ENCODE measurements around the gene KMT2D. TPM values are rescaled to one million over a fixed set of nuclear protein-coding genes. Genes with fewer than 3 reads are reported as not detected.

Gene KMT2D
- total RNA-seq, 2 donors from 2014 or later, result 118 to 123 TPM

GRCh38 chr12:49028666-49029275 lies 31.8 kb downstream of the KMT2D start:
- no peaks in the 10 kb centered on the region for H3K27me3 ChIP-seq (ENCODE audit: control insufficient read depth, insufficient read depth, low read length, poor library complexity, severe bottlenecking)
- H3K9me3 Mint-ChIP-seq, result no peaks in the 10 kb centered on the region
- no peak overlapping the region for H3K4me3 ChIP-seq (ENCODE audit: low read length)
- H3K36me3 Mint-ChIP-seq (ENCODE audit: low read depth), result peaks cover 75% of the 10 kb centered on the region
- H3K27me3 Mint-ChIP-seq (ENCODE audit: insufficient read depth), result no peaks in the 10 kb centered on the region
- no peak for TF ChIP-seq CTCF (conservative IDR thresholded peaks at IDR 0.05)
- no peak overlapping the region for H3K9ac ChIP-seq (ENCODE audit: extremely low read depth, low read length, poor library complexity, severe bottlenecking)
- no peak for DNase-seq
- H3K9me3 ChIP-seq (ENCODE audit: control insufficient read depth, low read length), result no peaks in the 10 kb centered on the region
- no peak overlapping the region for H3K27ac ChIP-seq (ENCODE audit: low read depth, low read length)
- H3K27ac Mint-ChIP-seq, result no peak overlapping the region
- no peak overlapping the region for H3K4me3 Mint-ChIP-seq
- H3K4me1 ChIP-seq (ENCODE audit: control insufficient read depth, insufficient read depth, low read length), result no peaks in the 10 kb centered on the region
- H3K36me3 ChIP-seq (ENCODE audit: control insufficient read depth, insufficient read depth, low read length), result peaks cover 85% of the 10 kb centered on the region
- WGBS, 2 experiments (ENCODE audit: insufficient coverage in 1 of 2, insufficient read length in 1 of 2), result 94 to 96% methylated on average over 8 to 10 of the region's 10 CpGs
- H3K4me1 Mint-ChIP-seq, result no peaks in the 10 kb centered on the region

GRCh38 chr12:49027846-49028555 lies 32.6 kb downstream of the KMT2D start:
- no peaks in the 10 kb centered on the region for H3K4me1 ChIP-seq (ENCODE audit: control insufficient read depth, insufficient read depth, low read length)
- no peaks in the 10 kb centered on the region for H3K27me3 ChIP-seq (ENCODE audit: control insufficient read depth, insufficient read depth, low read length, poor library complexity, severe bottlenecking)
- no peak overlapping the region for H3K27ac ChIP-seq (ENCODE audit: low read depth, low read length)
- no peaks in the 10 kb centered on the region for H3K9me3 ChIP-seq (ENCODE audit: control insufficient read depth, low read length)
- Mint-ChIP-seq H3K4me1 (no peaks in the 10 kb centered on the region), H3K27ac (no peak overlapping the region), H3K4me3 (no peak overlapping the region), H3K9me3 (no peaks in the 10 kb centered on the region), H3K36me3 (ENCODE audit: low read depth) (peaks cover 78% of the 10 kb centered on the region), H3K27me3 (ENCODE audit: insufficient read depth) (no peaks in the 10 kb centered on the region)
- H3K36me3 ChIP-seq (ENCODE audit: control insufficient read depth, insufficient read depth, low read length), result peaks cover 91% of the 10 kb centered on the region
- 94 to 98% methylated on average over 5 to 9 of the region's 9 CpGs for WGBS, 2 experiments (ENCODE audit: insufficient coverage in 1 of 2, insufficient read length in 1 of 2)
- no peak overlapping the region for H3K4me3 ChIP-seq (ENCODE audit: low read length)
- no peak for TF ChIP-seq CTCF (conservative IDR thresholded peaks at IDR 0.05)
- DNase-seq, result no peak
- H3K9ac ChIP-seq (ENCODE audit: extremely low read depth, low read length, poor library complexity, severe bottlenecking), result no peak overlapping the region

GRCh38 chr12:49026678-49027480 lies 33.7 kb downstream of the KMT2D start:
- Histone ChIP-seq H3K36me3 (ENCODE audit: control insufficient read depth, insufficient read depth, low read length) (peaks cover 88% of the 10 kb centered on the region), H3K9me3 (ENCODE audit: control insufficient read depth, low read length) (no peaks in the 10 kb centered on the region), H3K9ac (ENCODE audit: extremely low read depth, low read length, poor library complexity, severe bottlenecking) (no peak overlapping the region), H3K4me1 (ENCODE audit: control insufficient read depth, insufficient read depth, low read length) (no peaks in the 10 kb centered on the region), H3K4me3 (ENCODE audit: low read length) (no peak overlapping the region), H3K27ac (ENCODE audit: low read depth, low read length) (no peak overlapping the region), H3K27me3 (ENCODE audit: control insufficient read depth, insufficient read depth, low read length, poor library complexity, severe bottlenecking) (no peaks in the 10 kb centered on the region)
- Mint-ChIP-seq H3K4me3 (no peak overlapping the region), H3K4me1 (no peaks in the 10 kb centered on the region), H3K27me3 (ENCODE audit: insufficient read depth) (no peaks in the 10 kb centered on the region), H3K27ac (no peak overlapping the region), H3K36me3 (ENCODE audit: low read depth) (peaks cover 81% of the 10 kb centered on the region), H3K9me3 (no peaks in the 10 kb centered on the region)
- DNase-seq, result no peak
- 97 to 98% methylated on average over 6 to 26 of the region's 26 CpGs for WGBS, 2 experiments (ENCODE audit: insufficient coverage in 1 of 2, insufficient read length in 1 of 2)
- TF ChIP-seq CTCF (conservative IDR thresholded peaks at IDR 0.05), result no peak
